CD1c-positive myeloid dendritic cell (primary cell): ENCODE results near the gene ABCC1.

Experiments used
- DNase-seq: peaks from one replicate; pipeline ENCODE4 v3.0.0-alpha.2; 2016; ENCODE audit errors: extremely low spot score

Gene ABCC1

GRCh38 chr16:16048904-16049582 is 99.6 kb downstream of the ABCC1 start:
- no peak for DNase-seq

- no peak for DNase-seq
These were observed 100.7 kb downstream of the ABCC1 start for GRCh38 chr16:16050106-16050505.

- DNase-seq = no peak
These were observed 101.7 kb downstream of the ABCC1 start for GRCh38 chr16:16051132-16051531.

DNA sequence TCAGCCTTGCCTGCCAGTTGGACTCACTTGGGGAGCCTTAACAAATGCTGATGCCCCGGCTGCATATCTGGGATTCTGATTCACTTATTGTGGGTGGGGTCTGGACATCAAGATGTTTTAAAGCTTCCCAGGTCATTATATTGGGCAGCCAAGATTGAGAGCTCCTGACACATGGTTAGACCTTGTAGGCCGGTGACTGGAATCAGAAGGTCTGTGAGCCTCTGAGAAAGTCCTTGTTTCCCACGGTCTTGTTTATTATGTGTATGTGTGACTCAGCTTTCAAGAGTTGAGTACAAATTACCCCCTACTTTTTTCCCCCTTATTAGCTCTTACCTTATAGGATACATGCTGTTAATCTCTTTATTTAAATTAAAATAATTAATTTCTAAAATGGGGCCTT is 103.5 kb downstream of the ABCC1 start:
- no peak for DNase-seq

GRCh38 chr16:16057102-16057501 is 107.7 kb downstream of the ABCC1 start:
- DNase-seq = no peak

GRCh38 chr16:16059160-16059559 is 109.7 kb downstream of the ABCC1 start:
- DNase-seq = no peak

- DNase-seq = no peak
These were observed 110.6 kb downstream of the ABCC1 start for GRCh38 chr16:16059895-16060590.

DNA sequence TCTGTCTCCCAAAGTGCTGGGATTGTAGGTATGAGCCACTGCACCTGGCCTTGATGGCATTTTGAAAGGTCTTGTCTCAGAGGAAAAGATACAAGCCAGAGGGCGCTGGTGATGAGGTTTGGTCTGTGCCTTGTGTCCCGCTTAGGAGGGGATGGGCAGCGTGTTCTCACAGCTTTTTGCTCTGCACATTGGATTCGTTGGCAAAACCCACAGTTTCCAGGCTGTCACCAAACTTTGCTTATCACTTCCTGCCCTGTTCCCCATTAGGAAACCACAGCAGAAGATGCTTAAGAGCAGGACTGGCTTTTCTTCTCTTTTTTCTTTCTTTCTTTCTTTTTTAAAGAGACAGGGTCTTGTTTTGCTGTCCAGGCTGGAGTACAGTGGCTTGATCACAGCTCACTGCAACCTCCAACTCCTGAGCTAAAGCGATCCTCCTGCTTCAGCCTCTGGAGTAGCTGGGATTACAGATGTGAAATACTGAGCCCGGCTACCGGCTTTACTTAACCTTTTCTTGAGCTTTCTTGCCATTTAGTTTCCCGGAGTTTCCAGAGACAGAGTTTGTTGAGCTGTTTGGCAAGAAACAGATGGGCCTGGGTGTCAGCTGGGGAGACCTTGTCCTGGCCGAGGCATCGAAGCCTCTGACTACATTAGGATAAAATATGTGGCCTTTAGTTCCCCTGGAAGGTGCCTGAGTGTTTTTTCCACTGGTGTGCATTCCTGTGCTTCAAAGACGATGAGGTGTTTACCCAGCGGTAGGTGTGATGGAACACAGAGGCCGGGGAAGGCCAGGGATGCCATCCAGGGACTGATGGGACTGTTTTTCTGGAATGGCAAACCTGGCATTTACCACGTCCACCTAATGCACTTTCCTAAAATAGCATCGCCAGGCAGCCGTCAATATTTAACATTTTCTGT is 112.9 kb downstream of the ABCC1 start:
- no peak for DNase-seq

- no peak for DNase-seq
These were observed 114.3 kb downstream of the ABCC1 start for GRCh38 chr16:16063683-16064082.

DNA sequence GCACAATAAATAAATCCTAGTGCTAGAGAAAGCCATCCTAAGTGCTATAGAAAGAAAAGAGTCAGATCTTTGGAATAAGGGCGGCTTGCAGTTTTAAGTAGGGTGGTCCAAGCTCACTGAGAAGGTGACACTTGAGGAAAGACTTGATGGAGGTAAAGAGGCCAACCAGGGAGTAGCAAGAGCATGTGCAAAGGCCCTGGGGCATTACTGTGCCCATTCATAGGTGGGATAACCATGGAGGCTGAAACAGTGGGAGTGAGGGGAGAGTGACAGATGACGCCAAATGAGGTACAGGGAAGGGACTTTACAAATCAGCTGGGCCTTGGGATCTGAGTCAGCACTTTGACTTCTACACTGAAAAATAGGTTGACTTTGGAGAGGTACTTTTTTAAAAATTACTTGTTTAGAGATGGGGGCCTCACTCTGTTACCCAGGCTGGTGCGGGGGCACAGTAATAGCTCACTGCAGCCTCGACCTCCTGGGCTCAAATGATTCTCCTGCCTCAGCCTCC is 115.5 kb downstream of the ABCC1 start:
- no peak for DNase-seq

- DNase-seq = no peak
These were observed 117.7 kb downstream of the ABCC1 start for GRCh38 chr16:16067127-16067526.

GRCh38 chr16:16071631-16072244 is 122.3 kb downstream of the ABCC1 start:
- DNase-seq = no peak

- DNase-seq = peak; percentile 28
These were observed 123.7 kb downstream of the ABCC1 start for GRCh38 chr16:16073001-16073545.

GRCh38 chr16:16073891-16074881 is 124.8 kb downstream of the ABCC1 start:
- peak; percentile 45 for DNase-seq

GRCh38 chr16:16075488-16076422 is 126.3 kb downstream of the ABCC1 start:
- peak; percentile 94 for DNase-seq

GRCh38 chr16:16076423-16076813 is 127.0 kb downstream of the ABCC1 start:
- DNase-seq = peak; percentile 11

- no peak for DNase-seq
These were observed 131.1 kb downstream of the ABCC1 start for GRCh38 chr16:16080465-16081065.

DNA sequence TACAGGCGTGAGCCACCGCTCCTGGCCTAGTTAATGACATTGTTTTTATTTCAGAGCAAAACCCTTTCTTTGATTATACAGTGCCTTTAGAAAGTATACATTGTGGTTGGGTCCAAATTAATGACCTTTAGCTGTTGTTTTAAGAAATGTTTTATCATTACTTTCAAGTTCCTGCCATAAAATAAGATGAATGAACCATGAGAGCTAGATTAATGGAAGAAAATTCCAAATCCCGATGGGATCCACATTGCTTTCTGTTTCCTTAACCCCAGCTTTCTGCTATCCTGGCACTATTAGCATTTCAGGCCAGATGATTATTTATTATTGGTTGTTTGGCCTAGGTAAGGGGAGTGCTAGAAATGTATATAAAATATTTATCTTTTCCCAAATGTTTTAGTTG is 131.7 kb downstream of the ABCC1 start:
- no peak for DNase-seq

DNA sequence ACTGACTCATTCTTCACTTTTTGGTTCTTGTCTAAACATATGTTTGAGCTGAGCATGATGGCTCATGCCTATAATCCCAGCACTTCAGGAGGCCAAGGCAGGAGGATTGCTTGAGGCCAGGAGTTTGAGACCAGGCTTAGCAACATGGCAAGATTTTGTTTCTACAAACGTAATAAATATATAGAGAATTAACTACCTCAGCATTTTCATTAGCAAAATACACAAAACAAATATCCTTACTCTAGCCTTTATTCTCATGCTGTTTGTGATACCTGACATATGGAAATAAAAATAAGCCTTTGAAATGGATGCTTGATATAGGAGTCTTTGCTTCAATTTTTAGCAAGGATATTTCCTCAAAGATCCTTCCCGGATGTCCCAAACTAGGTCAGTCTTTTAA is 132.8 kb downstream of the ABCC1 start:
- DNase-seq = no peak
